ENCODE data around the gene KRTAP19-7. TPM values are rescaled to one million over a fixed set of nuclear protein-coding genes. Genes with fewer than 3 reads are reported as not detected.

Gene KRTAP19-7
- total RNA-seq, 2 donors from 2014 or later, result not detected

Other genes with a start within 250 kb of the KRTAP19-7 start
- not detected for gene KRTAP26-1, start 241.0 kb downstream of the KRTAP19-7 start, total RNA-seq
- not detected for gene KRTAP27-1, start 223.6 kb downstream of the KRTAP19-7 start, total RNA-seq
- gene KRTAP23-1, start 212.7 kb downstream of the KRTAP19-7 start, total RNA-seq, result not detected
- gene KRTAP13-2, start 189.0 kb downstream of the KRTAP19-7 start, total RNA-seq, result not detected
- not detected for gene KRTAP13-1, start 165.3 kb downstream of the KRTAP19-7 start, total RNA-seq
- gene KRTAP13-3, start 135.4 kb downstream of the KRTAP19-7 start, total RNA-seq, result not detected
- not detected for gene KRTAP13-4, start 131.1 kb downstream of the KRTAP19-7 start, total RNA-seq
- not detected for gene KRTAP15-1, start 121.0 kb downstream of the KRTAP19-7 start, total RNA-seq
- not detected for gene KRTAP19-1, start 80.9 kb downstream of the KRTAP19-7 start, total RNA-seq
- not detected for gene KRTAP19-2, start 73.9 kb downstream of the KRTAP19-7 start, total RNA-seq
- not detected for gene KRTAP19-3, start 69.3 kb downstream of the KRTAP19-7 start, total RNA-seq
- not detected for gene KRTAP19-4, start 64.1 kb downstream of the KRTAP19-7 start, total RNA-seq
- not detected for gene KRTAP19-5, start 59.2 kb downstream of the KRTAP19-7 start, total RNA-seq
- not detected for gene KRTAP19-6, start 19.4 kb downstream of the KRTAP19-7 start, total RNA-seq
- not detected for gene KRTAP22-2, start 29.1 kb upstream of the KRTAP19-7 start, total RNA-seq
- gene KRTAP6-3, start 31.1 kb upstream of the KRTAP19-7 start, total RNA-seq, result not detected
- not detected for gene KRTAP6-2, start 37.6 kb upstream of the KRTAP19-7 start, total RNA-seq
- gene KRTAP22-1, start 39.8 kb upstream of the KRTAP19-7 start, total RNA-seq, result not detected
- gene KRTAP6-1, start 52.6 kb upstream of the KRTAP19-7 start, total RNA-seq, result not detected
- not detected for gene KRTAP20-1, start 55.1 kb upstream of the KRTAP19-7 start, total RNA-seq
- gene KRTAP20-4, start 59.3 kb upstream of the KRTAP19-7 start, total RNA-seq, result not detected
- gene KRTAP20-2, start 73.9 kb upstream of the KRTAP19-7 start, total RNA-seq, result not detected
- not detected for gene KRTAP20-3, start 81.5 kb upstream of the KRTAP19-7 start, total RNA-seq
- not detected for gene KRTAP21-3, start 157.5 kb upstream of the KRTAP19-7 start, total RNA-seq
- gene KRTAP21-2, start 185.9 kb upstream of the KRTAP19-7 start, total RNA-seq, result not detected
- gene KRTAP21-1, start 194.1 kb upstream of the KRTAP19-7 start, total RNA-seq, result not detected

Data from left cardiac atrium (tissue), 2 donors.